Effector memory CD8-positive, alpha-beta T cell (primary cell): ENCODE data around the gene APP.

ENCODE experiments used
- ATAC-seq: fragments of 150-1000 bp; cut with Tn5 transposase; replicated peaks from 2 replicates; pipeline ENCODE4 v1.10.0; 2021; ENCODE audit warnings: mild to moderate bottlenecking, moderate library complexity
- DNase-seq, 3 experiments: peaks; one replicate each; pipeline ENCODE4 v3.0.0; 2021
- H3K27ac Mint-ChIP-seq, 2 donors: one replicate each; pipeline ENCODE4 v1.8.0; 2022; ENCODE audit warnings: mild to moderate bottlenecking in 2 of 2, mixed read lengths in 2 of 2, moderate library complexity in 2 of 2
- H3K27me3 Mint-ChIP-seq, 2 donors: one replicate each; pipeline ENCODE4 v1.8.0; 2022; ENCODE audit warnings: mixed read lengths in 2 of 2
- H3K36me3 Mint-ChIP-seq: one replicate; pipeline ENCODE4 v1.8.0; 2022; ENCODE audit warnings: mild to moderate bottlenecking, moderate library complexity, mixed read lengths; ENCODE audit not compliant: insufficient read depth
- H3K4me1 Mint-ChIP-seq, 2 donors: one replicate each; pipeline ENCODE4 v1.8.0; 2022; ENCODE audit warnings: low read depth in 2 of 2, mixed read lengths in 2 of 2
- H3K4me3 Mint-ChIP-seq, 2 donors: one replicate each; pipeline ENCODE4 v1.8.0; 2022; ENCODE audit warnings: mild to moderate bottlenecking in 2 of 2, mixed read lengths in 2 of 2, moderate library complexity in 2 of 2
- H3K9me3 Mint-ChIP-seq, 2 donors: one replicate each; pipeline ENCODE4 v1.8.0; 2022; ENCODE audit warnings: mixed read lengths in 2 of 2

Gene APP

DNA sequence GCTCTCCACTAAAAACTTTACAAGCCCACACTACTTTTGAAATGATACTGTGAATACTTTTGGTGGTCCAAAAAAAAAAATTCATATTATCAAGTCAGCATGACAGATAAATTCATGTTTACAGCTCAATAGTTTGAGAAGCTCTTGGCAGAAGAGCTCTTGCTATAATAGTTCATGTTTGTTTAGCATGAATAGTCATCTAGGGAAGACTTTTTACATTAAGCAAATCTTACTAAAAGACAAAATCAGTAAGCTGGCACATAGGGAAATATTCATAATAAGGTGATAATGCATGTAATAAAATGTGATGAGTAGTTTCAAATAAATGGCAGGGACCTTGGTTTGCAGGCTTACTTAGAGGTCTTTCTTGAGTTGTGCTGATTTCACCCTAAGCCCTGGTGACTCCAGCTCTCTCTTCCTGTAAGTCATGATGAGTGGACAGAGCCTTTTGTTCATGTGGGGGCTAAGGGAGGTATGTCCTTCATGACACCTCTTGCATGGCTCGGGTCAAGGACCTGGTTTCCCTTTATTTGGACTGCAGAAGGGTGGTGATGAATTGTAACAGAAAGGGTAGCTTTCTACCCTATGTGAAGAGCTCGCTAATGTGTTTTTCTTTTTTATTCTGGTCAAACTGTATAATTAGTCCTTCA lies 269.1 kb downstream of the APP start:
- DNase-seq (no peak), ATAC-seq (no peak)
- no peaks in the 10 kb centered on the region for H3K4me1 Mint-ChIP-seq
- H3K27me3 Mint-ChIP-seq = peaks cover 0 to 10% of the 10 kb centered on the region in 2 donors
- H3K9me3 Mint-ChIP-seq = no peaks in the 10 kb centered on the region
- H3K27ac Mint-ChIP-seq = no peak overlapping the region
- H3K36me3 Mint-ChIP-seq = peaks cover 4% of the 10 kb centered on the region
- no peak overlapping the region for H3K4me3 Mint-ChIP-seq

DNA sequence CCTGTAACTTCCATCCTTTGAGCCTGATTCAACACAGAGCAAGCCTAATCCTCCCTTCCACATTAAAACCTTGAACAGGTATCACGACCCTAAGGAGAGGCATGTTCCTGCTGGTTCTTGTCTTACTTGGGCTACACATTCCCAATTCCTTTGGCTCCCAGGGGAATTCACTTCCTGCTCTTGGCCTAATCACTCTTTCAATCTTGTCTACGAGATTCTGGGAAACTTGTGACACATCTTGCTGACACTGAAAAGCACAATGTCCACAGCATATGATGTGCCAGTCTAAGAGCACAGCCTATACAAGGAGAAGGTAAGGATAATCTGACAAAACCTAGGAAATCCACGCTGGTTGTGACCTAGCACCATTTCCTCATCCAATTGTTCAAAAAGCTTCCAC lies 271.9 kb downstream of the APP start:
- Mint-ChIP-seq H3K27me3 (peaks cover 0 to 19% of the 10 kb centered on the region in 2 donors), H3K4me1 (no peaks in the 10 kb centered on the region), H3K9me3 (no peaks in the 10 kb centered on the region), H3K4me3 (no peak overlapping the region), H3K27ac (no peak overlapping the region), H3K36me3 (no peaks in the 10 kb centered on the region)
- no peak for ATAC-seq
- DNase-seq = no peak

DNA sequence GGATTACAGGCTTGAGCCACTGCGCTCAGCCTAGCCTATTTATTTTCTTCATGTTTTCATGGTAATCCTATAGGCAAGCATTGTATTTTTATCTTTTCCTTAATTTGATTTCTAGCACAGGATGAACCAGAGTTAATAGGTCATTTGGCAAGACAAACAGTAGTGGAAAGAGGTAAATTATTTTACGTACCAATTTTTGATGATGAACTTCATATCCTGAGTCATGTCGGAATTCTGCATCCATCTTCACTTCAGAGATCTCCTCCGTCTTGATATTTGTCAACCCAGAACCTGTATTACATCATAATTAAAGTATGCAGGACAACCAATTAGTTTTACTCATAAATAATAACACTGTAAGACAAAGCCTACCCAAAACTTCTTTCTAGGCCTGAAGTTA lies 273.2 kb downstream of the APP start:
- ATAC-seq (no peak), DNase-seq (no peak)
- Mint-ChIP-seq H3K27ac (no peak overlapping the region), H3K4me3 (no peak overlapping the region), H3K27me3 (peaks cover 0 to 19% of the 10 kb centered on the region in 2 donors), H3K4me1 (no peaks in the 10 kb centered on the region), H3K9me3 (no peaks in the 10 kb centered on the region), H3K36me3 (no peaks in the 10 kb centered on the region)

DNA sequence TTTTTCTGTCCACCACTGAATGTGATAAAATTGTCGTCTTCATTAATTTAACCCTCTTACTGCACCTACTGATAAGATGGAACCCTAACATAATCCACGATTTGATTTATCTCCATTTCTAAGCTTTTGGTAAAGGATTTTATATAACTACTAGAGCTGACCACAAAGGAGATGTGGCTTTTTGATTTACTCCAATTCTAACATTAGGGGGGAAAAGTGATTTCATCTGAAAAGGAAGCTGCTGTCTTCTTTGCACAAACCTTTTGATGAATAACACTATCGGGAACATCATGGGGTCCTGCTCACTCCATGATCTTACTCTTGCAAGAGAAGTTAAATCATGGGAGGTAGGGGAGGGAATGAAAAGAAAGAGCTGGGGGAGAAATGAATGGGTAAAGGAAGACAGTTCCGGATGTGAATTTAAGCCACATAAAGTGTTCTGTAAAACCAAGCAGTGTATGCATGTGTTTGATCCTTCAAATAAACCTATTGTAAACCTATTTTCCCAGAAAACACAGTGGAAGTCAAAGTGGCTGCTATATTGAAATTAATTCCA lies 274.0 kb downstream of the APP start:
- no peaks in the 10 kb centered on the region for H3K4me1 Mint-ChIP-seq
- H3K36me3 Mint-ChIP-seq = no peaks in the 10 kb centered on the region
- peaks cover 0 to 19% of the 10 kb centered on the region in 2 donors for H3K27me3 Mint-ChIP-seq
- H3K9me3 Mint-ChIP-seq = no peaks in the 10 kb centered on the region
- no peak overlapping the region for H3K27ac Mint-ChIP-seq
- DNase-seq (no peak), ATAC-seq (no peak)
- no peak overlapping the region for H3K4me3 Mint-ChIP-seq

DNA sequence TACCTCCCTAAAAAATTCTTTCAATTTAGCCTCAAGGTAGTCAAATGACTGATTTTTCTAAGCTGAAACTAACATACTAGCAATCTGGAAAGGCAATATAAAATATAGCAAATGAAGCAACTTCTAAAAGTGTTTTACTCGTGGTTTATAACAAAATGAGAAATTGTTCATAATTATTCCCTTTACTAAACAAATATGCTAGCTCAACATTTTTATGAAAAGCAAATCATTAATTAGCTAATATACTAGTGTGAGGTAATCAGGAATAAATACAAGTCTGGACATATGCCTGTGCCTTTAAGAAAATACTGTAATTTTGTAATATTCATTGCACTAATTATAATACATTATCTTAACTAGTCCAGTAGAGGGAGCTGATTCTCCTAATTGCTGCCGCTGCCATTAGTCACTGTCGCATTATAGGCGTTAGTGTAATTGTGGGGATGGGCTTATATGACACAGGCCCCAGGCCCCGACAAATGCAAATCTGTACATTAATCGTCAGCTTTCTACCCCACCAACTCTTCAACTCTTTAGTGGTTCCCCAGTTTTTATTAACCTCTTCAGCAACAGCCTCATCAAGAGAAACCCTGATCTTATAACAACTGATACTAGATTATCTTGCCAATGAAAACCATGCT lies 274.9 kb downstream of the APP start:
- Mint-ChIP-seq H3K4me3 (no peak overlapping the region), H3K27me3 (peaks cover 0 to 19% of the 10 kb centered on the region in 2 donors), H3K36me3 (no peaks in the 10 kb centered on the region), H3K9me3 (no peaks in the 10 kb centered on the region), H3K4me1 (no peaks in the 10 kb centered on the region), H3K27ac (no peak overlapping the region)
- ATAC-seq (peak; percentile 42), DNase-seq (no peak)

DNA sequence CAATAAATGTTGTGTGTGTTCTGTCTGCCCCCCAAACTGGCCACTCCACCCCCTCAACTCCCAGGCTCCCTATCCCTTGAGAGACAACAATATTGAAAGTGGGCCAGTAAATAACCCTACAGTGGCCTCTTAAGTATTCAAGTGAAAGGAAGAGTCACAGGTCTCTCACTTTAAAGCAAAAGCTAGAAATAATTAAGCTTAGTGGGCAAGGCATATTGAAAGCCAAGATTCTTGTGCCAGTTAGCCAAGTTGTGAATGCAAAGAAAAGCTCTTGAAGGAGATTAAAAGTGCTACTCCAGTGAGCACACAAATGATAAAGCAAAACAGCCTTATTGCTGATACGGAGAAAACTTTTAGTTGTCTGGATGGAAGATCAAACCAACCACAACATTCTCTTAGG lies 277.4 kb downstream of the APP start:
- H3K9me3 Mint-ChIP-seq = no peaks in the 10 kb centered on the region
- DNase-seq = no peak
- H3K4me3 Mint-ChIP-seq = no peak overlapping the region
- no peak overlapping the region for H3K27ac Mint-ChIP-seq
- no peaks in the 10 kb centered on the region for H3K4me1 Mint-ChIP-seq
- H3K36me3 Mint-ChIP-seq = peaks cover 6% of the 10 kb centered on the region
- no peak for ATAC-seq
- H3K27me3 Mint-ChIP-seq = peaks cover 14 to 18% of the 10 kb centered on the region in 2 donors

DNA sequence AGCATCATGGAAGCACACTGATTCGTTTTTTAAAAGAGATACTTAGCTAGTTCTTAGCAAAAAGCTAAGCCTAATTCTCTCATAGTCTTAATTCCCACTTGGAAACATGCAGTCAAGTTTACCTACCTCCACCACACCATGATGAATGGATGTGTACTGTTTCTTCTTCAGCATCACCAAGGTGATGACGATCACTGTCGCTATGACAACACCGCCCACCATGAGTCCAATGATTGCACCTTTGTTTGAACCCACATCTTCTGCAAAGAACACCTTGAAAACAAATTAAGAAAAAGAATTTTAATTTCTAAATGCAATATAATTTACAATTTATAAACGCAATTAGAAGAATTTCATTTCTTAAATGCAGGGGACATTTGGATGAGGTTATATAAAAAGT lies 279.0 kb downstream of the APP start:
- Mint-ChIP-seq H3K9me3 (no peaks in the 10 kb centered on the region), H3K4me3 (no peak overlapping the region), H3K27me3 (peaks cover 19 to 29% of the 10 kb centered on the region in 2 donors), H3K36me3 (peaks cover 6% of the 10 kb centered on the region), H3K27ac (no peak overlapping the region), H3K4me1 (no peaks in the 10 kb centered on the region)
- DNase-seq (no peak), ATAC-seq (no peak)

DNA sequence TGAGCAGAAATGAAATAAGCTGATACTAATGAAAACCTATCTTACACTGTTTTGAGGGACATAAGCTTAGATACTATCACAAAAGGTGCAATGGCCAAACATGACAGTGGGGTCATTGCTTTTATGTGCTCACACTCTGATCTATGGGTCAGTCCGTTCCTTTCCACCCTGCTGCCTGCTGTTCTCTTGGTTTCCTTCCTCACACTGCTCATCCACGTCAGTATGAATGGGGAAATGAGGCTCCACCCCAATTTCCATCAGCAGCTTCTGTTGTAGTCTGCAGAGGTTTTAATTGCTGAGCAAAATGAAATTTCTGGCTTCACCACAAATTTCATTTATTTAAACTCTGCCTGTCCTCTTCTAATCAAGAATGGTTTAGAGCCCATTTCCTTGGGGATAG lies 280.6 kb downstream of the APP start:
- no peak for ATAC-seq
- no peak overlapping the region for H3K27ac Mint-ChIP-seq

DNA sequence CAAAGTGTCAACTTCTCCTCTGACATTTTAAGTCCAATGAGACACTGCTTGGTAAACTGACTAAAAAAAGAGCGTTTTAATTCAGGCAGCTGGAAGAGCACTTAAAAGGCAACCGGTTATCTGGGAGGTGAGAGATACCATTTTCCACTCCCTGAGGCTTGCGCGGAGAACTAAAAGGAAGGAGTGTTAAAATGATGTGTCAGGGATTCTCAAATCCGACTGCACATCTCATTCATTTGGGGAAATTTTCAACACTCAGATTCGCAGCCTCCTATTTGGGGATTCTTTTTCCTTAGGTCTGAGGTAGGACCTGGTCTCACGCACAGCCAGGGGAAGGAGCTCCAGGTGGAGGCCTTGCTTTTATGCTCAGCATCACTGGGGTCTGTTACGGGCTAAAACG lies 281.9 kb downstream of the APP start:
- Mint-ChIP-seq H3K27ac (no peak overlapping the region), H3K36me3 (peaks cover 9% of the 10 kb centered on the region), H3K4me3 (no peak overlapping the region), H3K27me3 (peaks cover 19 to 20% of the 10 kb centered on the region in 2 donors), H3K4me1 (no peaks in the 10 kb centered on the region), H3K9me3 (no peaks in the 10 kb centered on the region)
- DNase-seq (no peak), ATAC-seq (no peak)

More for the DNA sequence above, 280.6 kb downstream of the APP start:
- no peaks in the 10 kb centered on the region for H3K9me3 Mint-ChIP-seq
- no peaks in the 10 kb centered on the region for H3K4me1 Mint-ChIP-seq
- H3K4me3 Mint-ChIP-seq = no peak overlapping the region
- H3K27me3 Mint-ChIP-seq = peaks cover 19 to 25% of the 10 kb centered on the region in 2 donors
- DNase-seq = no peak
- peaks cover 6% of the 10 kb centered on the region for H3K36me3 Mint-ChIP-seq

DNA sequence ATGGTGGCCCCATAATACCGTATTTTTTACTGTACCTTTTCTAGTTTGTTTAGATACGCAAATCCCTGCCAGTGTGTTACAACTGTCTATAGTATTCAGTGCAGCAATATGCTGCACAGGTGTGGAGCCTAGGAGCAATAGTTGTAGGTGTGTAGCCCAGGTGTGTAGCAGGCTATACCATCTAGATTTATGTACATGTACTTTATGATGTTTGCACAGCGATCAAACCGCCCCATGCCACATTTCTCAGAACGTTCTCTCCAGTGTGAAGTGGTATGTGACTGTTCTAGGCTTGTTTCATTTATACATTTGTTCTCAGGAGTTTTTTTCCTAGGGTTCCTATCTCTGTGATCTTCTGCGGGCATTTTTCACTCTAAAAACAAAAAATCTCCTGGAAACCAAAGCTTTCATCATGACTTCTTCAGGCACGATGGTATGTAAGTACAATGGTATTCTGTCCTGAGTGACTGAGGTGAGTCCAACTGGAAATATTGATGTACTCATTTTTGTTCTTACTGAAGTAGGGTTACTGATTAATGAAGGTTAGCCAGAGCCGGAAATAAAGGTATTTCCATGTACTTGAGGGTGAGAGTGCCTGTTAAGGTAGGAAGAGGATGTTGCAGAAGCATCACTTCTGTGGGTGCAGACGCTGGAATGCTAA lies 282.8 kb downstream of the APP start:
- no peaks in the 10 kb centered on the region for H3K4me1 Mint-ChIP-seq
- DNase-seq = no peak
- no peaks in the 10 kb centered on the region for H3K9me3 Mint-ChIP-seq

DNA sequence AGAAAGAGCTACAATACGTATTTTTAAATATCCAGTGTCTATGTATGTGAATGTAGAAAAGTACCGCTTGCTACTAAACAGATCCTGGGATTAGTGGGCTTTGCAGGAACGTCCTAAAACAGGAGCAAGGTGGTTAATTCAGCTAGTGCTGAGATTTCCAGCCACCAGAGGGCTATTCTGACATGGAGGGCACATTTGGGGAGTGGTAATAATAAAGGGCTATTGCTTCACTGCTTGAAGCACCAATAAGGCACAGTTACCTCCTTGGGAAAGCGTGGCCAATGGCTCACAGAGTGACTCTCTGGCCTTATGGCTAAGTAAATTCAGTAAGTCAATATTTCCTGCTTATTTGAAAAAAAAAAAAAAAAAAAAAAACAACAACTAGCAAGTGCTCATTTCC lies 283.4 kb downstream of the APP start:
- no peaks in the 10 kb centered on the region for H3K9me3 Mint-ChIP-seq
- H3K27me3 Mint-ChIP-seq = peaks cover 19 to 26% of the 10 kb centered on the region in 2 donors
- H3K4me3 Mint-ChIP-seq = no peak overlapping the region
- peaks cover 9% of the 10 kb centered on the region for H3K36me3 Mint-ChIP-seq
- H3K27ac Mint-ChIP-seq = no peak overlapping the region
- no peak for ATAC-seq
- H3K4me1 Mint-ChIP-seq = no peaks in the 10 kb centered on the region
- DNase-seq = no peak

More for the DNA sequence above, 282.8 kb downstream of the APP start:
- Mint-ChIP-seq H3K27ac (no peak overlapping the region), H3K4me3 (no peak overlapping the region), H3K27me3 (peaks cover 19 to 20% of the 10 kb centered on the region in 2 donors), H3K36me3 (peaks cover 9% of the 10 kb centered on the region)
- ATAC-seq = no peak

DNA sequence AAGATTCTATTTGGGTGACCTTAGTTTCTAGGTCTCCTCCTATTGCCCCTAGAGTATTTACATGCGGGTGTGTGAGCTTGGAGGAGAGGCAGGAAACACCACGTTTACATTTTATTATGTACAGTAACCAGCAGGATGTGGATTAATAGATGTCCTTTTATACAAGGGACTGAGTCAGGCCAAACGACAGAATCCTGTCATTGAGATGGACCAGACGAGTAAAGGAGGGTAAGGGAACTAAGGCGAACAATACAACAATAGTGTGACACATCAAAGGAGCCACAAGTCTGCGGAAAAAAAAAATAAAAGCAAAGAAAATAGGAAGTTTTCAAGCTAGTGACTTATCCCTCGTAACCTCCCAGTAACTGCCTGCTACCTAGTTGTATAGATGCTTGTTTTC lies 284.7 kb downstream of the APP start:
- no peak for DNase-seq
- H3K9me3 Mint-ChIP-seq = no peaks in the 10 kb centered on the region
- no peak overlapping the region for H3K27ac Mint-ChIP-seq
- H3K27me3 Mint-ChIP-seq = peaks cover 19 to 30% of the 10 kb centered on the region in 2 donors
- no peak overlapping the region for H3K4me3 Mint-ChIP-seq
- H3K4me1 Mint-ChIP-seq = no peaks in the 10 kb centered on the region
- peaks cover 9% of the 10 kb centered on the region for H3K36me3 Mint-ChIP-seq
- no peak for ATAC-seq

DNA sequence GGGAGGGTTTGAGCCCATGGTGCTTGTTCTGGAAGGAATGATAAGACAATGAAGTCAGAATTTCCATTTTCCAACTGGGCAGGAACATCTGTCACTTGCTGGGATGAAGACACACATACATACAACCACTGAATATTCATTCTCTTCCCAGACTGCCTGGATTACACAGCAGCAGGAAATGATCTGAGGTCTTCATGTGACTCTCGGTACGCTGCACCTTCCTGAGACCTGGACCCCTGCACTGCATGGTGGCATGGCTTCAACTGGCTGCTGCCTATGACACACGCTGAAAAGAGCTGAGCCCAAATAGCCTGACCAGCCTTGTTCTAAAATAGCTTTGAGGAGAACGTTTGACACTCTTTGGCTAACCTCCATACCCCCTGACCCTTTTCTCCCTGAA lies 285.2 kb downstream of the APP start:
- no peaks in the 10 kb centered on the region for H3K4me1 Mint-ChIP-seq
- no peaks in the 10 kb centered on the region for H3K9me3 Mint-ChIP-seq
- H3K4me3 Mint-ChIP-seq = no peak overlapping the region
- ATAC-seq (no peak), DNase-seq (no peak)
- H3K36me3 Mint-ChIP-seq = peaks cover 9% of the 10 kb centered on the region
- no peak overlapping the region for H3K27ac Mint-ChIP-seq
- peaks cover 19 to 30% of the 10 kb centered on the region in 2 donors for H3K27me3 Mint-ChIP-seq

DNA sequence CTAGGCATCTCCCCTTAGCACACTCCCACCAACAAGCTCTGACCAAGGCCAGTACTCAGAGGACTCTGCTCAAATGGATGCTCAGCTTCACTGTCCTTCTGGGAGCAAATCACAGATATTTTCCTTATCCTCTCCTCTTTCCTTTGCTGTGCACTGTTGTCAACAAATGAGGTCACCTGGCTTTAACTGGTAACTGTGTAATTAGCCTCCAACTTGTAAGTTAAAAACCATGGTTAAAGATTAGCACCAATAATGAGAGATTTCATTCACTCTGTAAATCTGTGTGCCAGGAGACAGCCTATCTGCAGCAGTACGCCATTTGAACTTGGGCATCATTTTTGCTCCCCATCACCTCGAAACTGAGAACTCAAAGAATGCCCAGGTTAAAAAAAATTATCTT lies 286.3 kb downstream of the APP start:
- no peaks in the 10 kb centered on the region for H3K4me1 Mint-ChIP-seq
- no peaks in the 10 kb centered on the region for H3K9me3 Mint-ChIP-seq
- peaks cover 16 to 30% of the 10 kb centered on the region in 2 donors for H3K27me3 Mint-ChIP-seq
- no peak for DNase-seq
- H3K4me3 Mint-ChIP-seq = no peak overlapping the region
- ATAC-seq = no peak
- H3K36me3 Mint-ChIP-seq = peaks cover 6% of the 10 kb centered on the region
- H3K27ac Mint-ChIP-seq = no peak overlapping the region
